Prostate gland (tissue), 2 donors: Measurements from ENCODE around the gene SLC44A4.

Experiments
- CTCF ChIP-seq, 4 experiments: fragments of 200-600 bp in 2 of 4; fragments of 450-650 bp in 2 of 4; sonication (generic) in 2 of 4; IDR thresholded peaks; 1 replicate in 3 of 4; 2 replicates in 1 of 4; pipeline ENCODE4 v1.5.1; 2016 to 2019; ENCODE audit warnings: antibody characterized with exemption in 4 of 4, mild to moderate bottlenecking in 2 of 4, moderate library complexity in 2 of 4
- POLR2A ChIP-seq: fragments of 450-650 bp; IDR thresholded peaks from one replicate; pipeline ENCODE4 v1.6.1; 2016; ENCODE audit warnings: antibody characterized with exemption, mild to moderate bottlenecking
- POLR2AphosphoS5 ChIP-seq: sonication (generic); formaldehyde crosslinking; IDR thresholded peaks from one replicate; pipeline ENCODE4 v1.6.1; 2017; ENCODE audit warnings: antibody characterized with exemption

- TF ChIP-seq CTCF (IDR thresholded peaks at IDR 0.05): no peak
- TF ChIP-seq POLR2A: no peak
- TF ChIP-seq POLR2AphosphoS5: no peak
Measured at GRCh38 chr6:31887173-31888007, 8.6 kb upstream of the SLC44A4 start.
